Uterus (tissue), 4 donors: ENCODE data around the gene KRTAP11-1. TPM values are rescaled to one million over a fixed set of nuclear protein-coding genes. Genes with fewer than 3 reads are reported as not detected.

Experiments used
- DNase-seq, 2 donors: peaks; one replicate each; pipeline ENCODE4 v3.0.0-alpha.2; 2019 to 2020
- H3K27ac ChIP-seq, 2 donors: fragments of 200-600 bp; sonication (generic); 1 replicate in 1 of 2; 2 replicates in 1 of 2; pipeline ENCODE4 v1.5.1; 2016 to 2018
- H3K27me3 ChIP-seq, 2 donors: fragments of 200-600 bp; sonication (generic); one replicate each; pipeline ENCODE4 v1.5.1; 2018 to 2019; ENCODE audit warnings: control low read depth in 1 of 2
- H3K36me3 ChIP-seq, 2 donors: fragments of 200-600 bp; sonication (generic); one replicate each; pipeline ENCODE4 v1.5.1; 2019; ENCODE audit warnings: control low read depth in 1 of 2
- H3K4me1 ChIP-seq, 2 donors: fragments of 200-600 bp; sonication (generic); one replicate each; pipeline ENCODE4 v1.5.1; 2018 to 2019; ENCODE audit warnings: control low read depth in 1 of 2
- H3K4me3 ChIP-seq, 2 donors: fragments of 200-600 bp; sonication (generic); 1 replicate in 1 of 2; 2 replicates in 1 of 2; pipeline ENCODE4 v1.5.1; 2018 to 2019; ENCODE audit warnings: mild to moderate bottlenecking in 1 of 2
- H3K9me3 ChIP-seq, 2 donors: fragments of 200-600 bp; sonication (generic); one replicate each; pipeline ENCODE4 v1.5.1; 2019; ENCODE audit warnings: control low read depth in 1 of 2
- POLR2A ChIP-seq, 2 donors: fragments of 450-650 bp; IDR thresholded peaks; one replicate each; pipeline ENCODE4 v1.6.1; 2016; ENCODE audit warnings: antibody characterized with exemption in 2 of 2, mild to moderate bottlenecking in 1 of 2, moderate library complexity in 1 of 2
- intact Hi-C: fragments of 100-400 bp; cut with DNase I; formaldehyde crosslinking; loops from one replicate; pipeline ENCODE4 v1.15.1; 2023; ENCODE audit warnings: low total_unique reads
- total RNA-seq, 4 donors: library from RNA; depleted of rRNA in 3 of 4; stranded (reverse); fragments of >200 nt in 3 of 4; gene quantifications; one replicate each; pipeline versions ENCODE4 v1.1.0 to v1.2.4, GENCODE V29; 2014 to 2023
- TF ChIP-seq, protein P1 (sequence below), 4 experiments: fragments of 200-600 bp in 2 of 4; fragments of 450-650 bp in 2 of 4; sonication (generic) in 2 of 4; IDR thresholded peaks; one replicate each; pipeline ENCODE4 v1.5.1; 2016 to 2019; ENCODE audit warnings: antibody characterized with exemption in 4 of 4, mild to moderate bottlenecking in 2 of 4, moderate library complexity in 1 of 4
- donor health status: DM: yes; HTN: yes; CAD: no.

KRTAP11-1 gene
- total RNA-seq, 4 donors from 2014 or later, result not detected

DNA sequence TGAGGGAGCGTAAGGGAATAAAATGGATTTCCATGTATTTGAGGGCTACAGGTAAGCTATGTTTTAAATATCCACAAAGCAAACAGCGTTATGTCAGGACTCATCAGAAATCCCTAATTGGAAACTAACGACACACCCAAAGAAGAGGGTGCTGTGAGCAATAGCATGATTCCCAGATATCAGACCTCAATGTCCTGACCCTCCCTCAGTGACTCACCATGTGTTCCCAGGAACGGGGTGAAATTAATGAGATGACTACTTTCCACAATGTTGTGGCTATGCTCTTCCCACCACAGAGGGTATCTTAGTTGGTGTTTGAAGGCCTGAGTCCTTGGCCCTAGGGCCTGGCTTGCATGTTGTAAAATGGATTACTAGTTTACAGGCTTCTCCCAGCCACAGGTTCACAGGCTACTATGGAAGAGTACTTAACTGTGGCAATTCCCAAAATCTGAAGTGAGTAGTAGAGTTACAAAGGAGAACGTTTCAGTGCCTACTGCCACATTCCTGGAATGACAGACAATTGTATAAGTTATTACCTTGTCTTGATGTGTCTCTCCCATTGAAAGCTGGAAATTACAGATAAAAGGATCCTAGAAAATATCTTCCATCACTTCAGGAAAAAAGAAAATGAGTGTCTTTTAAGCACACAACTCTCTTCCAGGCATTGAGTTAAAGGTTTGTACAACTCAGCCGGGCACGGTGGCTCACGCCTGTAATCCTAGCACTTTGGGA lies 1.7 kb upstream of the KRTAP11-1 start:
- Histone ChIP-seq H3K4me1 (no peaks in the 10 kb centered on the region), H3K36me3 (no peaks in the 10 kb centered on the region), H3K4me3 (no peak overlapping the region), H3K9me3 (no peaks in the 10 kb centered on the region), H3K27ac (no peak overlapping the region), H3K27me3 (no peaks in the 10 kb centered on the region)
- no peak for DNase-seq
- intact Hi-C loops, result no loop called here
- TF ChIP-seq POLR2A (IDR thresholded peaks at IDR 0.05), result no peak
- TF ChIP-seq, protein P1, sequence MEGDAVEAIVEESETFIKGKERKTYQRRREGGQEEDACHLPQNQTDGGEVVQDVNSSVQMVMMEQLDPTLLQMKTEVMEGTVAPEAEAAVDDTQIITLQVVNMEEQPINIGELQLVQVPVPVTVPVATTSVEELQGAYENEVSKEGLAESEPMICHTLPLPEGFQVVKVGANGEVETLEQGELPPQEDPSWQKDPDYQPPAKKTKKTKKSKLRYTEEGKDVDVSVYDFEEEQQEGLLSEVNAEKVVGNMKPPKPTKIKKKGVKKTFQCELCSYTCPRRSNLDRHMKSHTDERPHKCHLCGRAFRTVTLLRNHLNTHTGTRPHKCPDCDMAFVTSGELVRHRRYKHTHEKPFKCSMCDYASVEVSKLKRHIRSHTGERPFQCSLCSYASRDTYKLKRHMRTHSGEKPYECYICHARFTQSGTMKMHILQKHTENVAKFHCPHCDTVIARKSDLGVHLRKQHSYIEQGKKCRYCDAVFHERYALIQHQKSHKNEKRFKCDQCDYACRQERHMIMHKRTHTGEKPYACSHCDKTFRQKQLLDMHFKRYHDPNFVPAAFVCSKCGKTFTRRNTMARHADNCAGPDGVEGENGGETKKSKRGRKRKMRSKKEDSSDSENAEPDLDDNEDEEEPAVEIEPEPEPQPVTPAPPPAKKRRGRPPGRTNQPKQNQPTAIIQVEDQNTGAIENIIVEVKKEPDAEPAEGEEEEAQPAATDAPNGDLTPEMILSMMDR (IDR thresholded peaks at IDR 0.05), result no peak

DNA sequence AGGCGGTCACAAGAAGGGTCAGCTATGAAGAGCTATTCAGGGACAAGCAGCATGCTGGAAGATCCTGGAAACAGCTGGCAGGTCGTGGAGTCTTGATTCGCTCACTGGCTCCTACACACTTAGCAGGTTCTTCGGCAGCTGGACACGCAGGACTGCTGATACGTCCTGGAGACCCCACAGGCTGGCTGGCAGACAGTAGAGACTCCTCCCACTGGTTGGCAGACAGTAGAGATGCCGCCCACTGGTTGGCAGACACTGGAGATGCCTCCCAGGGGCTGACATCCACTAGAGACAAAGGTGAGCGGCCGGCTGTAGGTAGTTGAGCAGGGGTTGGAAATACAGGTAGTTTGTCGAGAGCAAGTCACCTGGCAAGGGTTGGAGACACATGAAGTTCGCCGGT lies 466 bp downstream of the KRTAP11-1 start:
- no peak overlapping the region for H3K27ac ChIP-seq
- H3K4me1 ChIP-seq, result no peaks in the 10 kb centered on the region
- H3K9me3 ChIP-seq, result no peaks in the 10 kb centered on the region
- intact Hi-C loops, result no loop called here
- no peaks in the 10 kb centered on the region for H3K27me3 ChIP-seq
- TF ChIP-seq POLR2A (IDR thresholded peaks at IDR 0.05), result no peak
- TF ChIP-seq, protein P1 (IDR thresholded peaks at IDR 0.05), result no peak
- DNase-seq, result no peak
- H3K36me3 ChIP-seq, result no peaks in the 10 kb centered on the region
- H3K4me3 ChIP-seq, result no peak overlapping the region

DNA sequence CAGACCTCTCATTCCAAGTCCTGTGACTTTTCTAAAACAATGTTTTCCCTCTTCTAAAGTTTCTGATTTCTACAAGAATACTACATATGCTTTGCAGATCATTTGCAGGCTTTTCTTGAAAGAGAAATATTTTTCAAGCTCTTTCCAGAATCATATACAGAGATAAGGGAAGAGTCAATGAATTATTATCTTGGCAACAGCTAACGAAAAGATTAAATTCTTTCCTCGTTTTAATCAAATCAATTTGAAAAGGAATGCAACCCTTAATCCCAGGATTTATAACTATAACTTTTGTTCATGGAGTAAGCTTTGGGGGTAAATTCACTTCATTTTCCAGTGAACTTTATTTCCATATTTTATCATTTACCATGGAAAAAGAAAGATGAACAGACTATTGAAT lies 6.9 kb downstream of the KRTAP11-1 start:
- H3K27me3 ChIP-seq, result no peaks in the 10 kb centered on the region
- no peaks in the 10 kb centered on the region for H3K9me3 ChIP-seq
- no peak for TF ChIP-seq POLR2A (IDR thresholded peaks at IDR 0.05)
- TF ChIP-seq, protein P1 (IDR thresholded peaks at IDR 0.05), result no peak
- H3K4me3 ChIP-seq, result no peak overlapping the region
- no peak for DNase-seq
- no peaks in the 10 kb centered on the region for H3K36me3 ChIP-seq
- intact Hi-C loops, result no loop called here
- no peaks in the 10 kb centered on the region for H3K4me1 ChIP-seq
- no peak overlapping the region for H3K27ac ChIP-seq

DNA sequence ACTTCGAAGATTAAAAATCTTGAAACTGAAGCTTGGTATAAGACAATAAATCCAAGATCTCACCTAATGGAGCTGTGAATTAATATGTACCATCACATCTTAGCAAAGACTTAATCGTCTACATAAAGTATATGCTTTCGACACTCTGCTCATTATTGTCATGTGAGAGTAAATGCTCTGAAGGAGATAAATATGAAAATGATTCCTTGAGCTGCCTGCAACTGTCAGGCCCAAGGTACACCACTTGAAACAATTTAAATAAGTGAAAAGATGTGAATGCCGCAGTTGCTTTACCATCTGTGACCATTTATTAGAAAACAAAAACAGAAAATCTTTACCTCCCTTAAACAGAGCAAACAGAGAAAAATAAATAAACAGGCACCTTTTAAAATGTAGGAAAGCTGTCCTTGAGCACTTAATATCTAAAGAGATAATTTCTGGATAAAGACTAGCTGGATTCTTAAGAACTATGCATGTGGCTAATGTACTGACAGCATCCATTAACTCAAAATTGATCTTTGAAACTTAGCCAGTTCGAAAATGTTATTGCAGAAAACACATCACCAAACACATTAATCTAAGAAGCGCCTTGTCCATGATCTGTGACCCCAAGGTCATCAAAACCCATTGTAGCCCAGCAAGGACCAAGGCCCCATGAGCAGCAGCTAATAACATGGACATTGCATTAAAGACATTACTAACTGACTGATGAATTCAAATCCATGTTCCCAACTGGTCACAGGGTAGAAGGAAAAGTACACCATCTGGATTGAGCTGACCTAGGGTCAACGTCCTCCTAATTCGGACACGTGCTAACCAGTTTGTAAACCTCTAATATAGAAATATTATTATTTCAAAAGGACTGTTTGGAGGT lies 33.5 kb downstream of the KRTAP11-1 start:
- Histone ChIP-seq H3K27me3 (no peaks in the 10 kb centered on the region), H3K36me3 (no peaks in the 10 kb centered on the region), H3K4me3 (no peak overlapping the region), H3K27ac (no peak overlapping the region), H3K9me3 (no peaks in the 10 kb centered on the region), H3K4me1 (no peaks in the 10 kb centered on the region)
- intact Hi-C loops, result no loop called here
- TF ChIP-seq, protein P1 (IDR thresholded peaks at IDR 0.05), result no peak
- no peak for TF ChIP-seq POLR2A (IDR thresholded peaks at IDR 0.05)
- no peak for DNase-seq

DNA sequence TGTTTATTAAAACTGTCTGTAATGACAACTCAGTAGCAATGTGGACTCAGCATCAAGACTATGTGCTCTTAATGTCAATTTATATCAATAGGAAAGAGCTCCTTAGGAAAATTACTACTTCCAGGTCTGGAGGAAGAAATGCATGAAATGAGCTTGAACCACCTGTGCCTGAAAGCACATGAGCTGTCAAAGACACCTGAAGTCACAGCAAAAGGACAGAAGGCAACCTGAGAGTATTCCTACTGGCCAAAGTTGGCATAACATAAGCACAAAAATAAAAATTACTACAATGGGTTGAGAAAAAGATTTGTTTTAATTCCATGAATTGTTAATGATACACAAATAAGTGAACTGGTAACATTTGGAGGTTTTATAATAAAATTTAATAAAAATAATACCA lies 38.4 kb downstream of the KRTAP11-1 start:
- Histone ChIP-seq H3K27me3 (no peaks in the 10 kb centered on the region), H3K9me3 (no peaks in the 10 kb centered on the region), H3K4me3 (no peak overlapping the region), H3K27ac (no peak overlapping the region), H3K36me3 (no peaks in the 10 kb centered on the region), H3K4me1 (no peaks in the 10 kb centered on the region)
- no peak for DNase-seq
- intact Hi-C loops, result no loop called here
- TF ChIP-seq, protein P1 (IDR thresholded peaks at IDR 0.05), result no peak
- TF ChIP-seq POLR2A (IDR thresholded peaks at IDR 0.05), result no peak
